Inflammatory macrophage treated with lipopolysaccharide for 4 hours (primary cell): ENCODE data around the gene PREX1.
A peak's percentile ranks its signal among the peaks of the same experiment; 100 is the strongest.

ENCODE experiments used
- DNase-seq: peaks from one replicate; pipeline ENCODE4 v3.0.0-alpha.2; 2020

PREX1 gene

DNA sequence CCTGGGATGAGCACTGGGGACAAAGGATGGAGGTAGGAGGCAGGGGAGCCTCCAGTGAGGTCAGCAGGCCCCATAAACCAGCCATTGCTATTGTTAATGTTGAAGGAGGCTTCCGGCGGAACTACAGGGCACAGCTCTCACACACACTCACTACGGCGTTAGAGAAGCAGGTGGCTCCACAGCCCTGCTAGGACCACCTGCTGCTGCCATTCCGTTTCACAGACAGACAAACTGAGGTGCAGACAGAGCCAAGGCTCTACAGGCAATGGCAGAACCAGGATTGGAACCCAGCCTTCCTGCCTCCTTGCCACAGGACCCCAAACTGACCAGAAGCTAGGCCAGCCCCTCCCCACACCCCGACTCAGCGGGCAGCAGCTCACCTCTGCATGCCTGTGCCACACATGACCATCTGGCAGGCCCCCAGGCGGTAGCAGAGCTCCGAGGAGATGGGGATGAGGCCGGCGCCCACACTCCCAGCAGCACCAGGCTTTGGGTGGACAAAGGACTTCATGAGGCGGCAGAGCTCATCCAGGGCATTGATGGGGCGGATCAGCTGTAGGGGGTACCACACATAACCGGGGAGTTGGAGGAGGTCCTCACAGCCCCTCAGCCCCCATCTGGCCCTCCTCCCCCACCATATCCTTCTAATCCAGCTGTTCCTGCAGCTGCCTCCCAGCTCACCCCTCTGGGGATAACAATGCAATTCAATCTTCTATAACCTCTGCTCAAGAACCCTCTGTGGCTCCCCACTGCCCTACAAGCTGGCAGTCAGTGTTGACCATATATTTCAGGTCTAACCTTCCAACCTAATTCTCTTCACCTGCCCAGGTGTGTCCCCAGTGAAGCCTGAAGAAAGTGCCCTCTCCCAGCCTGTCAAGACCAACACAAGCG lies 198.5 kb downstream of the PREX1 start:
- no peak for DNase-seq

- no peak for DNase-seq
Measured at GRCh38 chr20:48627737-48628128, 200.1 kb downstream of the PREX1 start.

- no peak for DNase-seq
Measured at GRCh38 chr20:48626938-48627736, 200.7 kb downstream of the PREX1 start.

- DNase-seq: peak; percentile 92
Measured at GRCh38 chr20:48626226-48626937, 201.4 kb downstream of the PREX1 start.

DNA sequence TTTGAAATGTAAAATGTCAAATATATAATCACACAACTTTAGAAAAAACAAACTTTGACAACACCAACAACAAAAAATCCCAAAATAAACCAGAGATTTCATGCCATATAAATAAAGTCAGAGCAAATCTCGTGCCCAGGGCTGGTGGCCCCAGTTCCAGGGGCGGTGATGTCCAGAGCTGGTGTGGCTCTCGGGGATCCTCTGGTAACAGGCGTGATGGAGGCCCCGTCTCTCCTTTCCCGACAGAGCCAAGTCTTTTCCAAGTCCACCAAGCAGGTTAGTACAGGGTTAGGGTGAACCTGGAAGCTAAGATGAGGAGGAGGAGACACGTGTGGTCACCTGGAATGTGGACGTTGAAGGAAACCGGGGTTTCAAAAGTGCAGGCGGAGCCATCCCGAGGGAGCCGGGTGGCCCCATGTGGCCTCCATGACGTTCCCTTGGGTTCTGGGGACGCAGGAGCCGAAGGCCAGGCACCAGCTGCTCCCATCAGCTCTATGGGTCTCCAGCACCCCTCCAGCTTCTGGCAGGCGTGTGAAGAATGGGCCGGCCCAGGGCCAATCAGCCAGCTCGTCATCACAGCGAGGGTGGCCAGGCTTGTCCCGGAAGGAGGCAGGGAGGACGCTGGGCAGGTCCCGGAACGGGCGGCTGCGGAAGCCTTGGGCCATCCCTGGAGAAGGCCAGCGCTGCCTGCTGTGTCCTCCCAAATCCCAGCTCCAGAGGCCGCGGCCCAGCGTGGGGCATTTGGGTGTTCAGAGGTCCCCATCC lies 202.5 kb downstream of the PREX1 start:
- DNase-seq: no peak

DNA sequence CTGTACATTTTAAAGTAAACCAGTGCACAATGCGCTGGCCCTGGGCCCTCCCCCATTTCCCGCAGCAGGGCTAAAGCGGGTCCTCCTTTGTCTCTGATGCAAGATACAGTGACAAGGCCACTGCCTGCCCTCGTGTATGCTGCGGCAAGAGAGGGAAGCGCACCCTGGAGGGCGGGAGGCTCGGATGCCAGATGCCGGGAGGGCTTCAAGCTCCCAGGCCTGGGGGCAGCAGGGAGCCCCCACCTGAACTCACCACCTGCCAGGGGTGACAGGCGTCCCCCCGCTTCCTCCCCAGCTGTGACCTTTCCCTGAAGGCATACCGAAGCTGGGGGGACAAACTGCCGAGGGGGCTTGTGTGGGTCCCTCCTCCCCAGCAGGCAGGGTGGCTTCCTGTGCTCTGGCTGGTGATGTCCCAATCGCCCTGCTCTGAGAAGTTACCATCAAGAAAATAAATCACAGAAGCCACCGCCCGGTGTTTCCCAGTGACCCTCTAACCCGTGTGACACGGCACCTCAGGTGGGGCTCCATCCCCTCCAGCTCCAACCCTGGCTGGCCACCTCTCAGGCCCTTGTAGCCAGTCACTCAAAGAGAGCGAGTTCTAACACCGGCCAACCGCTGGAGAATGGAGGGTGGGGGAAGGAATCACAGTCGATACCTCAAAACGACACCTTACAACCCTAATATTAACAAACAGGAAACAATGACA lies 203.3 kb downstream of the PREX1 start:
- no peak for DNase-seq

GRCh38 chr20:48623906-48624265 lies 203.9 kb downstream of the PREX1 start:
- no peak for DNase-seq

DNA sequence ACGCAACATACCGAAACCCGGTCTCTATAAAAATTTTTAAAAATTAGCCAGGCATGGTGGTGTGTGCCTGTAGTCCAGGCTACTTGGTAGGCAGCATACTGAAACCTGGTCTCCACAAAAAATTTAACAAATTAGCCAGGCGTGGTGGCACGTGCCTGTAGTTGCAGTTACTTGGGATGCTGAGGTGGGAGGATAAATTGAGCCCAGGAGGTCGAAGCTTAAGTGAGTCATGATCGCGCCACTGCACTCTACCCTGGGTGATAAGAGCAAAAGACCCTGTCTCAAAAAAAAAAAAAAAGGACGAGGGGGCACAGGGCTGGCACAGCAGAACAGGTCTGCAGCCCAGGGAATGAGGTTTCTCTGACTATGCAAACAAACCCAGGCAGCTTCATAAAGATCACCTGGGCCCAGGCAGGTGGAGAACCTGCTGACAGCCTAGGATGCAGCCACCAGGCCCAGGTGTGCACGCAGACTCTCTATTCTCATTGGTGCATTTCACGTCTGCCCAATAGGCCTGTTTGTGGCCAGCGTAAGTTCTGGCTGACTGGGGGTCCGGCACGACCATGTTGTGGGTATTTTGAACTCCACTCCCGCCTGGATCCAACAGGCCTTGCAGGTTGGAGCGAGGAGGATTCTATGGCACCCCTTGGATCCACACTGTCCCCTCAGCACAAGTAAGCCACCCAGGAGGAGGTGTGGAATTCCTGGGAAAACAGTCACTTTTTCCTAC lies 204.5 kb downstream of the PREX1 start:
- no peak for DNase-seq

GRCh38 chr20:48622421-48622820 lies 205.4 kb downstream of the PREX1 start:
- DNase-seq: no peak

- peak; percentile 12 for DNase-seq
Measured at GRCh38 chr20:48621376-48622078, 206.3 kb downstream of the PREX1 start.

- DNase-seq: peak; percentile 52
Measured at GRCh38 chr20:48620507-48621375, 207.1 kb downstream of the PREX1 start.

- DNase-seq: no peak
Measured at GRCh38 chr20:48620154-48620506, 207.7 kb downstream of the PREX1 start.

GRCh38 chr20:48619126-48620101 lies 208.4 kb downstream of the PREX1 start:
- DNase-seq: no peak

DNA sequence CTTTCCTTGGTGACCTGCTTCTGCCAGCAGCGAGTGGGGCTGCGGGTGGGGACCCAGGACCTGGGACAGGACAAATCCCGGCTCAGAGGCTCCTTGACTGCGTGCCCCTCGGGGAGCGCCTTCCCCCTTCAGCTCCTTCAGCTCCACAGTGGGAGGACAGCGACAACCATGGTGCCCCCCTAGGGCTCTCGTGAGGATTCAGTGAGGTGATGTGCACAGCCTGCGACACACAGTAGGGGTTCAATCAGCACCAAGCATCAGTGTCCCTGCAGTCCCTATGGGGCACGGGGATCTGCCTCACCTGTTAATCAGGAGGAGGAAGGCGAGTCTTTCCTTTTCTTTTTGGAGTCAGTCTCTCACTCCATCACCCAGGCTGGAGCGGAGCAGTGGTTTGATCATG lies 209.2 kb downstream of the PREX1 start:
- DNase-seq: no peak

DNA sequence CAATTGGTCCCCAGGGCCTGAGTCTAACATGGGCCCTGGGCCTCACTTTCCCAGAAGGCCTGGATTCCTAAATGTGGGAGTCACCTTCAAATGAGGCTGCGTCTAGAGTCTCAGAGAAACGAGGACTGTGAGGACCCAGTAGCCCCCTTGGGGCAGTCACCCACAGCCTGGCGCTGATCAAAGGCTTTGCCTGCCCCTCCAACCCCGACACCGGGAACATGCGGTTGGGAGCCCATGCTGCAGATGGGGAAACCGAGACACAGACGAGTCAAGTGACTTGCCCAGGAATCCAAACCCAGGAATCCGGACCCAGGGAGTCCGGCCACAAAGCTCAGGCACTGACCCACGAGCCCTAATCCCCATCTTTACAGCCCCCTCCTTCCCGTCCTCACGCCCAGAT lies 209.7 kb downstream of the PREX1 start:
- no peak for DNase-seq

- DNase-seq: no peak
Measured at GRCh38 chr20:48617481-48617880, 210.3 kb downstream of the PREX1 start.

GRCh38 chr20:48616481-48616880 lies 211.3 kb downstream of the PREX1 start:
- no peak for DNase-seq

GRCh38 chr20:48615871-48616270 lies 211.9 kb downstream of the PREX1 start:
- no peak for DNase-seq
